GM12892 (cell line): Measurements from ENCODE around the gene PIK3AP1.
"Not testable (repeated sequence)": the region's sequence is repeated elsewhere in the genome, so short reads cannot be mapped to it uniquely, and the experiment has no call there.

Source experiments
- POLR2A ChIP-seq: IDR thresholded peaks from 2 replicates; pipeline ENCODE4 v1.6.1; 2011; ENCODE audit warnings: low read depth, low read length, control low read depth
- POLR2AphosphoS5 ChIP-seq: IDR thresholded peaks from 2 replicates; pipeline ENCODE4 v1.6.1; 2011; ENCODE audit warnings: low read depth, low read length, control low read depth
- TAF1 ChIP-seq: IDR thresholded peaks from 2 replicates; pipeline ENCODE4 v1.6.1; 2011; ENCODE audit warnings: low read depth, mild to moderate bottlenecking, control low read depth, low read length, borderline replicate concordance

DNA sequence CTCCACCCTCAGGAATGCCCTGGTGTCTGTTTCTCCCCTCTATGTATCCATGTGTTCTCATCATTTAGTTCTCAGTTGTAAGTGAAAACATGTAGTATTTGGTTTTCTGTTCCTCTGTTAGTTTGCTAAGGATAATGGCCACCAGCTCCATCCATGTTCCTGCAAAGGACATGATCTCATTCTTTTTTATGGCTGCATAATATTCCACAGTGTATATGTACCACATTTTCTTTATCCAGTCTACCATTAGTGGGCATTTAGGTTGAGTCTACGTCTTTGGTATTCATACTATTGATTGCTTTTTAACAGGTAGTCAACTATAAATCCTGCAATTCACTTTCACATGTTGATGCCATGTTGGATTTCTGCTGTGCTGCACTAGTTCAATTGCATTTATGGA lies 39.9 kb downstream of the PIK3AP1 start:
- TF ChIP-seq POLR2A, POLR2AphosphoS5, TAF1: not testable (repeated sequence)
